Measurements from ENCODE around the gene LY9.
"Not testable (repeated sequence)": the region's sequence is repeated elsewhere in the genome, so short reads cannot be mapped to it uniquely, and the experiment has no call there.

Gene LY9

DNA sequence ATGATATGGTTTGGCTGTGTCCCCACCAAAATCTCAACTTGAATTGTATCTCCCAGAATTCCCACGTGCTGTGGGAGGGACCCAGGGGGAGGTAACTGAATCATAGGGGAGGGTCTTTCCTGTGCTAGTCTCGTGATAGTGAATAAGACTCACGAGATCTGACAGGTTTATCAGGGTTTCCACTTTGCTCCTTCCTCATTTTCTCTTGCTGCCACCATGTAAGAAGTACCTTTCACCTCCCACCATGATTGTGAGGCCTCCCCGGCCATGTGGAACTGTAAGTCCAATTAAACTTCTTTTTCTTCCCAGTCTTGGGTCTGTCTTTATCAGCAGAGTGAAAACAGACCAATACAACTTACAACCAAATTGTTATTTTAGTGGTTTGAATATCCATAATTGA is 71.7 kb downstream of the LY9 start:
- not testable (repeated sequence) for DNase-seq

- DNase-seq = peak; percentile 81 to 82
These were observed 72.2 kb downstream of the LY9 start for GRCh38 chr1:160868141-160868540.

- no peak for DNase-seq
These were observed 79.0 kb downstream of the LY9 start for GRCh38 chr1:160874935-160875334.

DNA sequence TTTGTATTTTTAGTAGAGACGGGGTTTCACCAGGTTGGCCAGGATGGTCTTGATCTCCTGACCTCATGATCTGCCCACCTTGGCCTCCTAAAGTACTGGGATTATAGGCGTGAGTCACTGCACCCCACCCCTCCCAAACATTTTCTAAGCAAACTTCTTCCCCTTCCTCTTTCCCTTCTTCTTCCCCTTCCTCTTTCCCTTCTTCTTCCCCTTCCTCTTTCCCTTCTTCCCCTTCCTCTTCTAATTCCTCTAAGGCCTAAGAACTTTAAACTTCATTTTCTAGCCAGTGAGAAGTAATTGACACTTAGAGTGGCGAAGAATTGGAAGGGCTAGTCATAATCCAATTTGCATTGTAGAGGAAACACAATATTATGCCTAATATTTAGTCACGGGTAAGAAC is 79.6 kb downstream of the LY9 start:
- not testable (repeated sequence) for DNase-seq

DNA sequence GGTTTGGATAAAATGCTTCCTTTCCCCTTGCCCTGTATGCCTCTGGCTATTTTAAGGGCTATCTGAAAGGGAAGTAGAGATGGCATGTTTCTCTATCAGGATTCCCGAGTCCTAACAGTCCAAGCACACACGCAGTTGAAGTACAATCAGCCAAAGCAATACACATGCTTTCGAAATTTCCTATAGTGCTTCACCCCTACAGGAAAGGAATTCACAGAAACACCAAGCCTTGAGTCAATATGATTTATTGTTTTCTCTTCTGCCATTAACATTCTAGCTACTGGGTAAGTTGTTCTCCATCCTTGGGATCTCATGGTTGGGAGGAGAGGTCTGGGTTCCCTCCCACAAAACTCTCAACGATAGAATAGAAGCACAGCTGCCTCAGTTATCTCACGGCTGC is 80.3 kb downstream of the LY9 start:
- DNase-seq = no peak

GRCh38 chr1:160877221-160877620 is 81.2 kb downstream of the LY9 start:
- peak; percentile 52 to 67 for DNase-seq

All from AML-193 (cell line).